Aorta (tissue), 5 donors: Measurements from ENCODE around the gene C1orf105. TPM values are rescaled to one million over a fixed set of nuclear protein-coding genes. Genes with fewer than 3 reads are reported as not detected.

ENCODE experiments used
- ATAC-seq: fragments of 200-7000 bp; cut with Tn5 transposase; one replicate; pipeline ENCODE4 v1.9.1; 2022; ENCODE audit warnings: moderate library complexity; ENCODE audit not compliant: low FRiP score
- DNase-seq, 2 donors: peaks; one replicate each; pipeline ENCODE4 v3.0.0-alpha.2; 2020
- H3K27ac ChIP-seq, 2 donors: one replicate each; pipeline ENCODE4 v1.5.1; 2013; ENCODE audit warnings: low read length in 2 of 2, mild to moderate bottlenecking in 2 of 2, moderate library complexity in 2 of 2, control low read depth in 1 of 2, inconsistent platforms in 1 of 2, low read depth in 1 of 2
- H3K27me3 ChIP-seq, 2 donors: one replicate each; pipeline ENCODE4 v1.6.1; 2013; ENCODE audit warnings: control low read depth in 1 of 2, low read length in 1 of 2, mild to moderate bottlenecking in 1 of 2, moderate library complexity in 1 of 2; ENCODE audit not compliant: insufficient read depth in 2 of 2, control insufficient read depth in 1 of 2
- H3K36me3 ChIP-seq, 2 donors: one replicate each; pipeline ENCODE4 v1.6.1; 2013; ENCODE audit warnings: control low read depth in 1 of 2, low read length in 1 of 2, mild to moderate bottlenecking in 1 of 2; ENCODE audit not compliant: insufficient read depth in 2 of 2, control insufficient read depth in 1 of 2
- H3K4me1 ChIP-seq, 2 donors: one replicate each; pipeline ENCODE4 v1.6.1; 2013; ENCODE audit warnings: low read length in 2 of 2, control low read depth in 1 of 2, mild to moderate bottlenecking in 1 of 2, moderate library complexity in 1 of 2; ENCODE audit not compliant: insufficient read depth in 2 of 2, control insufficient read depth in 1 of 2
- H3K4me3 ChIP-seq, 2 donors: one replicate each; pipeline ENCODE4 v1.5.1; 2013; ENCODE audit warnings: low read length in 2 of 2, control low read depth in 1 of 2, mild to moderate bottlenecking in 1 of 2
- H3K9me3 ChIP-seq: one replicate; pipeline ENCODE4 v1.6.1; 2013; ENCODE audit warnings: mild to moderate bottlenecking, low read length; ENCODE audit not compliant: control insufficient read depth
- WGBS, 2 donors: extraction: QIAGEN DNeasy Blood & Tissue Kit; methylation state at CpG; one replicate each; pipeline ENCODE4 v1.1.7; 2013; 5-methylcytosine and 5-hydroxymethylcytosine counted together
- intact Hi-C, 2 donors: fragments of 100-400 bp; cut with DNase I; formaldehyde crosslinking; loops; one replicate each; pipeline versions ENCODE4 v1.14.2 to v1.15.0; 2022
- polyA plus RNA-seq, 2 donors: library from polyadenylated mRNA; stranded (reverse); fragments of 200-250 nt; gene quantifications; one replicate each; pipeline ENCODE4 v1.2.3, GENCODE V29; 2013
- total RNA-seq, 2 donors: library from RNA; stranded (reverse); fragmentation: NEBNext Ultra II Directional; extraction: Animal tissue kit (Norgen Biotek cat#: 25700); gene quantifications; one replicate each; pipeline ENCODE4 v1.2.1, GENCODE V29; 2021
- donor health status: healthy with polysubstance abuse.
- donor health status: Bipolar disorder and iron deficiency.
- donor health status: DM: no; HTN: no; CAD: no.
- donor health status: DM: no; HTN: no; CAD: no.
- donor health status: DM: yes; HTN: yes; CAD: no.

Gene C1orf105
- total and polyA plus RNA-seq, 4 donors: not detected

GRCh38 chr1:172442843-172443565 lies 22.5 kb downstream of the C1orf105 start:
- 64 to 68% methylated on average over 3 of the region's 3 CpGs for WGBS, 2 donors
- Histone ChIP-seq H3K4me3 (peak overlapping the region; percentile 60 to 92), H3K9me3 (no peaks in the 10 kb centered on the region), H3K36me3 (peaks cover 0 to 1% of the 10 kb centered on the region in 2 donors), H3K27me3 (no peaks in the 10 kb centered on the region), H3K27ac (no peak overlapping the region), H3K4me1 (no peaks in the 10 kb centered on the region)
- DNase-seq (no peak), ATAC-seq (no peak)
- intact Hi-C loops: loop anchor here in 1 of 2 donors (5.0 to 10.0 kb wide), 2 partner anchors 441 to 638 kb away; no protein-coding TSS in a partner anchor

- 4 to 5% methylated on average over 43 of the region's 43 CpGs for WGBS, 2 donors
- DNase-seq (peak; percentile 95 to 97), ATAC-seq (peak; percentile 98)
- intact Hi-C loops: loop anchor here in 1 of 2 donors (5.0 to 10.0 kb wide), 2 partner anchors 442 to 639 kb away; no protein-coding TSS in a partner anchor
- Histone ChIP-seq H3K9me3 (no peaks in the 10 kb centered on the region), H3K4me3 (peak within 1 kb of the TSS; percentile 60 to 92), H3K36me3 (peaks cover 0 to 1% of the 10 kb centered on the region in 2 donors), H3K27ac (no peak within 1 kb of the TSS), H3K27me3 (no peaks in the 10 kb centered on the region), H3K4me1 (no peaks in the 10 kb centered on the region)
Observed at GRCh38 chr1:172443666-172444453, 23.4 kb downstream of the C1orf105 start, which contains the start of gene PIGC. Gene PIGC, minus strand, starts transcription at chr1:172444069. Its CDS starts 1,447 bp downstream, at chr1:172442622.

GRCh38 chr1:172446547-172446946 lies 26.1 kb downstream of the C1orf105 start:
- intact Hi-C loops: loop anchor here in 1 of 2 donors (10.0 kb wide), 1 partner anchor 642 kb away; no protein-coding TSS in a partner anchor
- ATAC-seq: no peak

DNA sequence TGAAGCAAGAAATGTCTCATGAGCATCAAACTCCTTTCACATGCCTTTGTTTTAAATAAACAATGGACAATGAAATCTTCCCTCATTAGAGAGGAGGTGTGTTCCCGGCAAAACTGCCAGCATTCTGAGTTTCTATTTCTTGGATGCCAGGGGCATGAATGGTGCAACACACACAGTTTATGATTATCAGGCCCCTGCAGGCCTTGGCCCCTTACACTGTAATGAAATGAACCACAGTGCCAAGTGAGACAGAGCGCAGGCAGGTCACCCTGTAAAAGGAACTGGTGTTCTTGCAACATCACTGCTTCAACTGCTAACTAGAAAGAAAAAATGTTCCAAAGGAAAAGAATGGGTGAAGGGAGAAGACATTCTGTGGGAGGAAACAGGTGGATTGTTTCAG lies 27.2 kb downstream of the C1orf105 start:
- Histone ChIP-seq H3K4me3 (no peak overlapping the region), H3K27me3 (no peaks in the 10 kb centered on the region), H3K9me3 (no peaks in the 10 kb centered on the region), H3K4me1 (no peaks in the 10 kb centered on the region), H3K36me3 (no peaks in the 10 kb centered on the region), H3K27ac (no peak overlapping the region)
- DNase-seq (no peak), ATAC-seq (no peak)
- intact Hi-C loops: loop anchor here in 1 of 2 donors (10.0 kb wide), 1 partner anchor 643 kb away; no protein-coding TSS in a partner anchor
- WGBS, 2 donors: 82 to 88% methylated on average over 2 of the region's 2 CpGs

More at GRCh38 chr1:172446547-172446946, 26.1 kb downstream of the C1orf105 start:
- H3K9me3 ChIP-seq: no peaks in the 10 kb centered on the region
- WGBS, 2 donors: 88 to 89% methylated on average over 3 of the region's 3 CpGs
- no peaks in the 10 kb centered on the region for H3K27me3 ChIP-seq
- no peak for DNase-seq
- no peaks in the 10 kb centered on the region for H3K4me1 ChIP-seq
- peaks cover 0 to 1% of the 10 kb centered on the region in 2 donors for H3K36me3 ChIP-seq
- no peak overlapping the region for H3K27ac ChIP-seq
- H3K4me3 ChIP-seq: no peak overlapping the region

DNA sequence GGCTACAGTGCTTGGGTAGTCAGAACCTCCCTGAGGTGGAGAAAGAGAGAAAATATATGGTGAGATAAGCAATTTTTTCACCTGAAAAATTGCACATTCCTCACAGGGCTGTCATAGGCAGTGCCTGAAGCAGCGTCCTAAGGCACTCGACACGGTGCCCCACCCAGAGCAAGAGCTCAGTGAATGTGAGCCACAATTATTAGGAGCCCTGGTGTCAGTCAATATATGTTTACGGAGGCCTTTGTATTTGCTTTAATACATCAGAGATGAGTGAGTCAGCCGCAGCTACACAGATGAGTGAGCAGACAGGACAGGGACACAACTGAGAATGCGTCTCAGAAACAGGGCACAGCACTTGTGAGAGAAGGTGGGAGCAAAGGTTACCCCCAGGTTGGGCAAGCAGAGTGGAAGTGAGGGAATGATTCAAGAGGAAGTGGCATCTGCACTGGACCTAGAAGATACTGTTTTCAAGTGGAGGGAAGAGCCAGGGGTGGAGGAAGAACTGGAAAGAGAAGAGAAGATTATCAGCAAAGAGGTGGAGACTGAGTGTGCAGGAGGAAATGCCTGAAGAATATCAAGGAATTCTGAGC lies 28.6 kb downstream of the C1orf105 start:
- no peaks in the 10 kb centered on the region for H3K9me3 ChIP-seq
- no peak overlapping the region for H3K27ac ChIP-seq
- no peak for DNase-seq
- 85 to 86% methylated on average over 6 of the region's 6 CpGs for WGBS, 2 donors
- no peaks in the 10 kb centered on the region for H3K27me3 ChIP-seq
- H3K4me3 ChIP-seq: no peak overlapping the region
- ATAC-seq: no peak
- intact Hi-C loops: loop anchor here in 1 of 2 donors (10.0 kb wide), 1 partner anchor 644 kb away; no protein-coding TSS in a partner anchor
- no peaks in the 10 kb centered on the region for H3K4me1 ChIP-seq
- H3K36me3 ChIP-seq: no peaks in the 10 kb centered on the region

DNA sequence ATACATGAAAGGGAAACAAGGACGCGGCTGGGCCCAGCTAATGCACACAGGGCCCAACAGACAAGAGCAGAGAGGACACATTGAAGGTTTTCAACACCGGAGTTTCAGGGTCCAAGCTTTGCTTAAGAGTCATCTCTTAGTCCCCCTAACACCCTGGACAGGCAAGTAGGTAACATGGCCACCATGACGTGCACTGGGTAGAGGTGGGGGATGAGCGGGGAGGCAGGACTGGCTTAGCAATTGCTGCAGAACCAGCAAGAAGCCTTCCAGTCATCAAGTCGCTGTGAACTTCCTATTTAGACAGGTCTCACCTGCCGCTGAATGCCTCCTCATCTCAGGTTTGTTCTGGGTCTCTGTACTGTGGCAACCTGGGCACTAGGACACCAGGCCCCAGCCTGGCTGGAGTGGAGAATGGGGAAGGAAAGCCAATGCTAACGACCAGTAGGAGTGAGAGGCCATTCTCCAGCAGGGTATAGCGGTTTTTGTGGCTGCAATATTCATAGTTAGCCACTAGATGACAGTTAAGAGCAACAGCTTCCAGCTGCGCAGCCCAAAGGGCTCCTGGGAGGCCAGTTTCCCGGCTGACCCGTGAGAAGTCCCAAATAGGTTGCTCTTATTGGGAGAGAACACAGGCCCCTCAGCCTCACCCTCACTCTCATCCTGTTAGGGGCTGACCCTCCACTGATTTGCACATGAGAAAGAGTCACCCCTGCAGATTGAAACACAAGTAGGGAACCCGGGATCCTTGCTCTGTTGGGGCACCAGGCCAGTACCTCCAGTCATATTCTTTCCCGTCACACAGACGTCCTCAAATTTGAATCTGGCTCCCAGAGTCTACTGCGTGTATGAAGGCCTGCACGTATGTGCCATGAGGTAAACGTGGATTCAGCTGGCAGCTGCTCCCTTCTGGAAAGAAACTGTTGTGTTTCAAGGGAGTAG lies 29.4 kb downstream of the C1orf105 start:
- H3K4me3 ChIP-seq: no peak overlapping the region
- no peaks in the 10 kb centered on the region for H3K36me3 ChIP-seq
- DNase-seq (peak; percentile 68 to 75), ATAC-seq (peak; percentile 91)
- no peaks in the 10 kb centered on the region for H3K4me1 ChIP-seq
- no peaks in the 10 kb centered on the region for H3K27me3 ChIP-seq
- H3K27ac ChIP-seq: no peak overlapping the region
- intact Hi-C loops: loop anchor here in 1 of 2 donors (10.0 kb wide), 1 partner anchor 645 kb away; no protein-coding TSS in a partner anchor
- no peaks in the 10 kb centered on the region for H3K9me3 ChIP-seq
- 42 to 47% methylated on average over 18 of the region's 18 CpGs for WGBS, 2 donors

DNA sequence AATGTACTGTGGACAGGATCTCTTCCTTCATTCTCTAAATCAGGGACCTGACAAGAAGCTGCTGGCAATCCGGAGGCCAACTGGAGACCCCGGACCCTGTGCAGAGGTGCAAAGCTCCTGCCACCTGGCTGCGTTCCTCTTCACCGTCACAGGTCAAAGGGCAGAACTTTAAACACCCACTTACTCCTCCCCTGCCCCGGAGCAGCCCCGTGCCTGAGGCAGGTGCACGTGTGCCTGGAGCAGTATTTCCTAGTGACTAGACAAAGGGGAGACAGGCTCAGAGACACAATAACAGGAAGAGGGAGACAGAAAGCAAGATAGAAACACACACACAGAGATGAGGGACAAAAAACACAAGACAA lies 30.0 kb downstream of the C1orf105 start:
- H3K27me3 ChIP-seq: no peaks in the 10 kb centered on the region
- intact Hi-C loops: no loop called here
- H3K9me3 ChIP-seq: no peaks in the 10 kb centered on the region
- no peaks in the 10 kb centered on the region for H3K4me1 ChIP-seq
- DNase-seq: peak in 1 of 2 donors; percentile 62
- no peak for ATAC-seq
- WGBS, 2 donors: 75 to 80% methylated on average over 7 of the region's 7 CpGs
- no peak overlapping the region for H3K27ac ChIP-seq
- no peaks in the 10 kb centered on the region for H3K36me3 ChIP-seq
- no peak overlapping the region for H3K4me3 ChIP-seq
